Stimulated activated CD8-positive, alpha-beta memory T cell treated with anti-CD3 and anti-CD28 coated beads, Interleukin-2, amount 100 ng/mL, for 48 hours (primary cell): ENCODE measurements around the gene PFN2.
"Not testable (repeated sequence)": the region's sequence is repeated elsewhere in the genome, so short reads cannot be mapped to it uniquely, and the experiment has no call there.

ENCODE experiments used
- DNase-seq, 2 donors: peaks; one replicate each; pipeline ENCODE4 v3.0.0-alpha.2; 2020; ENCODE audit warnings: low read depth in 2 of 2

Gene PFN2

GRCh38 chr3:149968216-149968615, 2.5 kb downstream of the PFN2 start:
- DNase-seq, result no peak

GRCh38 chr3:149967086-149967685, 3.5 kb downstream of the PFN2 start:
- no peak for DNase-seq

- DNase-seq, result no peak
Measured at GRCh38 chr3:149965278-149965677, 5.4 kb downstream of the PFN2 start.

GRCh38 chr3:149964291-149964690, 6.4 kb downstream of the PFN2 start:
- no peak for DNase-seq

GRCh38 chr3:149963485-149963884, 7.2 kb downstream of the PFN2 start:
- DNase-seq, result no peak

- no peak for DNase-seq
Measured at GRCh38 chr3:149959443-149959842, 11.3 kb downstream of the PFN2 start.

GRCh38 chr3:149958171-149958796, 12.4 kb downstream of the PFN2 start:
- DNase-seq, result no peak

GRCh38 chr3:149957361-149958125, 13.2 kb downstream of the PFN2 start:
- no peak for DNase-seq

- DNase-seq, result no peak
Measured at GRCh38 chr3:149955449-149955848, 15.2 kb downstream of the PFN2 start.

GRCh38 chr3:149954812-149955211, 15.9 kb downstream of the PFN2 start:
- no peak for DNase-seq

- no peak for DNase-seq
Measured at GRCh38 chr3:149949181-149949580, 21.5 kb downstream of the PFN2 start.

GRCh38 chr3:149947231-149947630, 23.5 kb downstream of the PFN2 start:
- no peak for DNase-seq

- not testable (repeated sequence) for DNase-seq
Measured at GRCh38 chr3:149943966-149944365, 26.7 kb downstream of the PFN2 start.

GRCh38 chr3:149942409-149942808, 28.3 kb downstream of the PFN2 start:
- DNase-seq, result no peak

GRCh38 chr3:149941946-149942345, 28.7 kb downstream of the PFN2 start:
- no peak for DNase-seq

GRCh38 chr3:149941186-149941585, 29.5 kb downstream of the PFN2 start:
- no peak for DNase-seq

- DNase-seq, result not testable (repeated sequence)
Measured at GRCh38 chr3:149938392-149939055, 32.2 kb downstream of the PFN2 start.

- DNase-seq, result peak; percentile 2
Measured at GRCh38 chr3:149936812-149937230, 33.9 kb downstream of the PFN2 start.

GRCh38 chr3:149934524-149934923, 36.2 kb downstream of the PFN2 start:
- no peak for DNase-seq

GRCh38 chr3:149933858-149934257, 36.8 kb downstream of the PFN2 start:
- no peak for DNase-seq

GRCh38 chr3:149933008-149933407, 37.7 kb downstream of the PFN2 start:
- no peak for DNase-seq

GRCh38 chr3:149920119-149920518, 50.6 kb downstream of the PFN2 start:
- no peak for DNase-seq
